ENCODE data around the gene DIP2A.

- no peak for TF ChIP-seq GATA3 (IDR thresholded peaks at IDR 0.05; ENCODE audit: low read depth, low read length)
- TF ChIP-seq GATA2 (IDR thresholded peaks at IDR 0.05; ENCODE audit: low read depth, low read length): no peak
Measured at GRCh38 chr21:46429754-46430681, 28.7 kb upstream of the DIP2A start.

Data from SH-SY5Y (cell line).